NT2/D1 (cell line): ENCODE data around the gene TOMM20.

ENCODE experiments used
- DNase-seq: peaks from one replicate; pipeline ENCODE4 v3.0.0-alpha.2; 2011; ENCODE audit warnings: low read depth, low spot score
- H3K27me3 ChIP-seq: 2 replicates; pipeline ENCODE4 v1.6.0; 2011; ENCODE audit warnings: mild to moderate bottlenecking; ENCODE audit not compliant: insufficient read length, insufficient read depth
- H3K36me3 ChIP-seq: 2 replicates; pipeline ENCODE4 v1.6.1; 2011; ENCODE audit warnings: mild to moderate bottlenecking, low read length, mixed read lengths; ENCODE audit not compliant: insufficient read depth, insufficient read length
- H3K4me1 ChIP-seq: 2 replicates; pipeline ENCODE4 v1.5.1; 2011; ENCODE audit not compliant: insufficient read depth, insufficient read length
- H3K4me3 ChIP-seq: 2 replicates; pipeline ENCODE4 v1.5.1; 2011; ENCODE audit warnings: low read depth; ENCODE audit not compliant: insufficient read length
- H3K9ac ChIP-seq: 2 replicates; pipeline ENCODE4 v1.6.0; 2011; ENCODE audit warnings: low read depth; ENCODE audit not compliant: insufficient read length
- H3K9me3 ChIP-seq: 2 replicates; pipeline ENCODE4 v1.5.1; 2011; ENCODE audit warnings: mild to moderate bottlenecking, low read length; ENCODE audit not compliant: insufficient read depth
- SUZ12 ChIP-seq: IDR thresholded peaks from 2 replicates; pipeline ENCODE4 v1.6.1; 2011; ENCODE audit not compliant: insufficient read length, insufficient read depth; ENCODE audit errors: extremely low read depth
- YY1 ChIP-seq: IDR thresholded peaks from 2 replicates; pipeline ENCODE4 v1.6.1; 2011; ENCODE audit not compliant: insufficient read length, insufficient read depth
- ZNF274 ChIP-seq: IDR thresholded peaks from 2 replicates; pipeline ENCODE4 v1.6.1; 2011; ENCODE audit warnings: mild to moderate bottlenecking, low read depth, low read length

The TOMM20 gene

DNA sequence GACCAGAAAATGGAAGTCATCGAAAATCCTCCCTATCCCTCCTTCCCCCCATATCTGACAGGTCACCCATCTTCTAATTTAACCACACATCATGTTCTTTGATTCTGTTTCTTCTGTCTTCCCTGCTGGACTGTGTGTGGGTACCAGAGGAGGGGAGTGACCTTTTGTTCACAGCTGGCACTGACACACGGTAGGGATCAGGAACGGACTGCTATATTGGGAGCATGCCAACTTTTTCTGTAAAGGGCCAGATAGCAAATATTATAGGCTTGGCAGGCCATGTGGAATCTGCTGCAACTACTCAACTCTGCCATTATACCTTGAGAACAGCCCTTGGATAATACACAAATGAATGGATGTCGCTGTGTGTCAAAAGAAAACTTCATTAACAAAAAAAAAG, 7.5 kb upstream of the TOMM20 start:
- Histone ChIP-seq H3K9me3 (no peaks in the 10 kb centered on the region), H3K36me3 (peaks cover 84% of the 10 kb centered on the region), H3K4me1 (no peaks in the 10 kb centered on the region), H3K9ac (no peak overlapping the region), H3K27me3 (no peaks in the 10 kb centered on the region), H3K4me3 (no peak overlapping the region)
- no peak for DNase-seq
- TF ChIP-seq ZNF274 (no peak), YY1 (no peak), SUZ12 (no peak)

DNA sequence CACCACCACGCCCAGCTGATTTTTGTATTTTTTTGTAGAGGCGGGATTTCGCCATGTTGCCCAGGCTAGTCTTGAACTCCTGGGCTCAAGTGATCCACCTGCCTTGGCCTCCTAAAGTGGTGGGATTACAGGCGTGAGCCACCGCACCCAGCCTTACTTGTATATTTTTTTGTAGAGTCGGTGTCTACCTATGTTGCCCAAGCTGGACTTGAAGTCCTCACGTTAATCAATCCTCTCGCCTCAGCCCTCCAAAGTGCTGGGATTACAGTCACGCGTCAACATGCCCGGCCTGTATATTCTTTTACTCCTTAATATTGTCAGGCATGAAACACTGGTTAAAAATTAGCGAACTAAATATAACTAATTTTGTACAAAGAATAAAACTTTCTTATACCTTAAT, 5.5 kb upstream of the TOMM20 start:
- Histone ChIP-seq H3K36me3 (peaks cover 77% of the 10 kb centered on the region), H3K4me1 (no peaks in the 10 kb centered on the region), H3K4me3 (no peak overlapping the region), H3K9me3 (no peaks in the 10 kb centered on the region), H3K27me3 (no peaks in the 10 kb centered on the region), H3K9ac (no peak overlapping the region)
- DNase-seq: no peak
- no peak for TF ChIP-seq YY1
- TF ChIP-seq ZNF274: no peak
- TF ChIP-seq SUZ12: no peak

DNA sequence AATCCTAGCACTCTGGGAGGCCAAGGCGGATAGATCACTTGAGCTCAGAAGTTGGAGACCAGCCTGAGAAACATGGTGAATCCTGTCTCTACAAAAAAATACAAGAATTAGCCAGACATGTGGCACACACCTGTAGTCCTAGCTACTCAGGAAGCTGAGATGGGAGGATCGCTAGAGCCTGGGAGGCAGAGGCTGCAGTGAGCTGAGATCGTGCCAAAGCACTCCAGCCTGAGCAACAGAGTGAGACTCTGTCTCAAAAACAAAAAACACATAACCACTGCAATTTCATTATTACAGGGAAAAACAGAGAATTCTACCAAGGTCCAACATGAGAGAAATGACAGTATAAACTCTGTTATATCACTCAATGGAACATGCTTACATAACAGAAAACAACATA, 4.4 kb upstream of the TOMM20 start:
- H3K9me3 ChIP-seq: no peaks in the 10 kb centered on the region
- H3K4me1 ChIP-seq: no peaks in the 10 kb centered on the region
- no peaks in the 10 kb centered on the region for H3K27me3 ChIP-seq
- TF ChIP-seq YY1 (no peak), SUZ12 (no peak), ZNF274 (no peak)
- no peak for DNase-seq
- H3K4me3 ChIP-seq: no peak overlapping the region
- peaks cover 67% of the 10 kb centered on the region for H3K36me3 ChIP-seq
- H3K9ac ChIP-seq: no peak overlapping the region

DNA sequence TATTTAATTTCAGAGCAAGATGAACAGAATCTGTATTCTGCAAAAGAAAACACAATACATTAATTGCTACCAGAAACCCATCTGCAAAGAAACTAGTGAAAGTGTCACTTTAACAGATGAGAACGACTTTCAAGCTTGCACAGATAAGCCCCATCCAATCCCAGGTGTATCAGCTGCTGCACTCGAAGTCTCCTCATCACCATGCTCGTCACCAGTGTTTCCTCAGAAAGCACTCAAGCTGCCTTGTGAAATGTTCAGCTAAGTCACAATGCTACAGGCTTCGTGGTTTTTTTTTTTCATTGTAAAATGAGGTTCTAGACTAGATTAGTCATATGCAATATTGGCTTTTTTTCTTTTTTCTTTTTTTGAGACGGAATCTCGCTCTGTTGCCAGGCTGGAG, 3.3 kb upstream of the TOMM20 start:
- TF ChIP-seq SUZ12: no peak
- TF ChIP-seq YY1: no peak
- TF ChIP-seq ZNF274: no peak
- Histone ChIP-seq H3K9ac (no peak overlapping the region), H3K9me3 (no peaks in the 10 kb centered on the region)

DNA sequence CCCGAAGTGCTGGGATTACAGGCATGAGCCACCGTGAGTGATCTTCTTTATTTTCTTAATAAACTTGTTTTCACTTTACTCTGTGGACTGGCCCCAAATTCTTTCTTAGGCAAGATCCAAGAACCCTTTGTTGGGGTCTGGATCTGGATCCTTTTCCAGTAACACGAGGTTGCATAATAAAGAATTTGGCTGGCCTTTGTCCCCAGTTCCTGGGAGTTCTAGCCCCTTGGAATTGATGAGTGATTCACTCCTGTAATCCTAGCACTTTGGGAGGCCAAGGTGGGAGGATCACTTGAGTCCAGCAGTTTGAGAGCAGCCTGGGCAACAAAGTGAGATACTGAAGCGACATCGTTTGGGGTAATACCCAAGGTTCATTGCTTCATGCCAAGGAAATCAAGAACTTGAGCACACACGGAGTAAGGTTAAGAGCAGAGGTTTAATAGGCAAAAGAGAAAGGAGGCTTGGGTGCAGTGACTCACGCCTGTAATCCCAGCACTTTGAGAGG, 2.2 kb upstream of the TOMM20 start:
- Histone ChIP-seq H3K9me3 (no peaks in the 10 kb centered on the region), H3K36me3 (peaks cover 66% of the 10 kb centered on the region), H3K27me3 (no peaks in the 10 kb centered on the region), H3K4me3 (no peak overlapping the region), H3K9ac (no peak overlapping the region), H3K4me1 (no peaks in the 10 kb centered on the region)
- DNase-seq: no peak
- TF ChIP-seq YY1: no peak
- no peak for TF ChIP-seq SUZ12
- no peak for TF ChIP-seq ZNF274

More for the DNA sequence above, 3.3 kb upstream of the TOMM20 start:
- H3K36me3 ChIP-seq: peaks cover 66% of the 10 kb centered on the region
- no peaks in the 10 kb centered on the region for H3K27me3 ChIP-seq
- DNase-seq: no peak
- no peaks in the 10 kb centered on the region for H3K4me1 ChIP-seq
- H3K4me3 ChIP-seq: no peak overlapping the region

DNA sequence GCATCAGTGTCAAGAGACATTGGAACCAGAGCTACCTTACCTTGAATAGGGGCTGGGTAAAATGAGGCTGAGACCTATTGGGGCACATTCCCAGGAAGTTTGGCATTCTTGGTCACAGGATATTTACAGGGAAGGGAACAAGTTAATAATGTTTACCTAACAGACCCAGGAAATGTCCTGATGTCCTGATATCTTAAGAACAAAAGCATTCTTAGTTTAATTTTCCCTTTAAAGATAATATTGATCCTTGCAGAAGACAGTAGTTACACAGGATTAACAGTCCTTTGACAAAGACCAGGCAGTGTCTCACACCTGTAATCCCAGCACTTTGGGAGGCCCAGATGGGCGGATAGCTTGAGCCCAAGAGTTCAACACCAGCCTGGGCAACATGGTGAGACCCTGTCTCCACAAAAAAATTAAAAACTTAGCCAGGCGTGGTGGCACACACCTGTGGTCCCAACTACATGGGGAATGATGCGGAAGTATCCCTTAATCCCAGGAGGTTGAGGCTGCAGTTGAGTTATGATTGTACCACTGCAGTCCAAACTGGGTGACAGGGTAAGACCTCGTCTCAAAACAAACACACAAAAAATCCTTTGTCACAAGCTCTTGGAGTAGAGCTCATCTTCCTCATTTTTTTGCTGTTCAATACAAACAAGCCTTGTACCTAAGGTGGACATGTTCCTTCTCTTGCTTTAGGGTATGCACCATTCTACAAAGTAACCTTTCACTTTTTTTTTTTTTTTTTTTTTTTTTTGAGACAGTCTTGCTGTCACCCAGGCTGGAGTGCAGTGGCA, 1.3 kb upstream of the TOMM20 start:
- Histone ChIP-seq H3K9me3 (no peaks in the 10 kb centered on the region), H3K36me3 (peaks cover 64% of the 10 kb centered on the region), H3K9ac (no peak overlapping the region), H3K27me3 (no peaks in the 10 kb centered on the region), H3K4me1 (no peaks in the 10 kb centered on the region), H3K4me3 (no peak overlapping the region)
- TF ChIP-seq ZNF274 (no peak), YY1 (no peak), SUZ12 (no peak)
- DNase-seq: no peak

DNA sequence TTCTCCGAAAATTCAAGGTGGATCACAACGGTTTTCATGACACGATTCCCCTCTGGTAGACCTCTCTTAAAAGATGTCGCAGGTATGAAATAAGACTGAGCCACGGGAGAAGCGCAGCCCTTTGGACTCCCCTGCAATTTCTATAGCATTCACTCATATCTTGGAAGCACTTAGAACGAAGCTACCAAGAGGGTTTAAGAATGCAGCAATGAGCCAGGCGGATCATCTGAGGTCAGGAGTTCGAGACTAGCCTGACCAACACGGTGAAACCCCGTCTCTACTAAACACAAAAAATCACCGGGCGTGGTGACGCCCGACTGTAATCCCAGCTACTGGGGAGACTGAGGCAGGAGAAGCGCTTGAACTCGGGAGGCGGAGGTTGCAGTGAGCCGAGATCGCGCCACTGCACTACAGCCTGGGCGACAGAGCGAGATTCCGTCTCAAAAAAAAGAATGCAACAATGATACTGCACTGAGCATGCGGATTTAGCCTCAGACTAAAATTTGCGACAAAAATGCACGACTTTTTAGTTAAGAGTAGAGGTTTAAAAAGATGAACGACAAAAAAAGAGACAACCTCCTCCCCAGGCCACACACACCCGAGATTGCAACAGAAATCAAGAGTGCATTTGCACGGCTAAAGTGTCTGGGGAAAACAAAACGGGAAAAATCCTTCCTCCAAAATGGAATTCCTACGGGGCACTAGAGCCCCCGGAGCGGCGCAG, 743 bp downstream of the TOMM20 start:
- no peaks in the 10 kb centered on the region for H3K9me3 ChIP-seq
- H3K36me3 ChIP-seq: peaks cover 65% of the 10 kb centered on the region
- no peaks in the 10 kb centered on the region for H3K4me1 ChIP-seq
- H3K27me3 ChIP-seq: no peaks in the 10 kb centered on the region
- peak overlapping the region; percentile 99 for H3K4me3 ChIP-seq
- no peak for TF ChIP-seq SUZ12
- TF ChIP-seq ZNF274: no peak
- TF ChIP-seq YY1: no peak
- peak overlapping the region; percentile 99 for H3K9ac ChIP-seq
- DNase-seq: no peak
